Hepatocyte (in vitro differentiated cells): ENCODE measurements around the gene ZNF462.

Experiments used
- CTCF ChIP-seq: fragments of 200-600 bp; sonication (generic); IDR thresholded peaks from 2 replicates; pipeline ENCODE4 v1.5.1; 2016; ENCODE audit warnings: antibody characterized with exemption, mild to moderate bottlenecking; ENCODE audit not compliant: poor library complexity
- EZH2phosphoT487 ChIP-seq: fragments of 200-600 bp; sonication (generic); IDR thresholded peaks from one replicate; pipeline ENCODE4 v1.6.1; 2018; ENCODE audit warnings: antibody characterized with exemption, mild to moderate bottlenecking, low read depth, moderate library complexity; ENCODE audit not compliant: unreplicated experiment, severe bottlenecking

GRCh38 chr9:106861640-106862109 is 1.3 kb upstream of the ZNF462 start:
- TF ChIP-seq EZH2phosphoT487 = no peak
- TF ChIP-seq CTCF = no peak
